WTC11 (cell line): Measurements from ENCODE around the gene ADAMTS2.

Experiments
- HMGA2 ChIP-seq: fragments of 250-450 bp; sonication (Bioruptor Pico); IDR thresholded peaks from 2 replicates; pipeline ENCODE4 v1.4.0; 2021; ENCODE audit warnings: mild to moderate bottlenecking, moderate library complexity
- NFE2L1 ChIP-seq: sonication (generic); formaldehyde crosslinking; IDR thresholded peaks from 2 replicates; pipeline ENCODE4 v1.8.1; 2023; ENCODE audit warnings: missing genetic modification reagents
- OVOL2 ChIP-seq: fragments of 250-450 bp; sonication (Bioruptor Pico); IDR thresholded peaks from 2 replicates; pipeline ENCODE4 v1.9.0; 2021; ENCODE audit warnings: mild to moderate bottlenecking, borderline replicate concordance
- RELA ChIP-seq: sonication (generic); formaldehyde crosslinking; IDR thresholded peaks from 2 replicates; pipeline ENCODE4 v1.8.1; 2022; ENCODE audit warnings: missing genetic modification reagents, mild to moderate bottlenecking, borderline replicate concordance
- ZNF121 ChIP-seq: sonication (generic); formaldehyde crosslinking; IDR thresholded peaks from 2 replicates; pipeline ENCODE4 v1.8.0; 2023; ENCODE audit warnings: missing genetic modification reagents
- TF ChIP-seq, protein P1 (sequence below): fragments of 200-600 bp; IDR thresholded peaks from 2 replicates; pipeline ENCODE4 v1.8.0; 2022; ENCODE audit warnings: antibody characterized with exemption
- TF ChIP-seq, protein P2 (sequence below): sonication (generic); formaldehyde crosslinking; IDR thresholded peaks from 2 replicates; pipeline ENCODE4 v1.8.1; 2023; ENCODE audit warnings: mild to moderate bottlenecking, missing genetic modification reagents, moderate library complexity
- TF ChIP-seq, protein P3 (sequence below): sonication (generic); formaldehyde crosslinking; IDR thresholded peaks from 2 replicates; pipeline ENCODE4 v1.8.0; 2023; ENCODE audit warnings: missing genetic modification reagents, mild to moderate bottlenecking, borderline replicate concordance
- TF ChIP-seq, protein P4 (sequence below): sonication (generic); formaldehyde crosslinking; IDR thresholded peaks from 2 replicates; pipeline ENCODE4 v1.8.0; 2022; ENCODE audit warnings: mild to moderate bottlenecking, missing genetic modification reagents

DNA sequence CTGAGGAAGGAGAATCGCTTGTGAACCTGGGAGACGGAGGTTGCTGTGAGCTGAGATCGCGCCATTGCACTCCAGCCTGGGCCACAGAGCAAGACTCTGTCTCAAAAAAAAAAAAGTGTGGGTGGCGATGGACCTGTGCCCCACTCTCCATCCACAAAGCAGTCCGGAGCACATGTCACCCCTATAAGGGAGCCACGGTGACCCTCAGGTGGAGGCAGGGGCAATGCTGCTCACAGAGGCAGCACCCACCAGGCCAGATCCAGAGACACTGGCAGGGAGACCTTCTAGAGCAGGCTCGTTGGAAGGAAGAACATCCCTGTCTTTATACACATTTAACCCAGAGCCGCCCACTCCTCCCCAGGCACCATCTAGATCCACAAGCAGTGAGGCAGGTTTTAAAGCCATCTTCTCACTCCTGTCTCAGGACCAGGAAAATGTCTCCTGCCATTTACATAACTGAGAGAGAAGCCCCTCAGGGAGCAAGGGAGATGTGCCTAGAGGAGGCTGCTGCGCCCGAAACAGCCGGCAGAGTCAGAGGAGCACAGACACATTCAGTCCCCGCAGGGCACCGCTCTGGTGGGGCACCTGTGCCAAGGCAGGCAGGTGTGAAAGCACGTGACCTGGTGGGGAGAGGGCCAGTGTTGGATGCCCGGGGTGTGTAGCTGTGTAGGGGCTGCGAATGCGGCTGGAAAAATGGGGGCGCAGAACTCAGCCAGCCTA lies 31.6 kb upstream of the ADAMTS2 start:
- no peak for TF ChIP-seq NFE2L1
- TF ChIP-seq, protein P1, sequence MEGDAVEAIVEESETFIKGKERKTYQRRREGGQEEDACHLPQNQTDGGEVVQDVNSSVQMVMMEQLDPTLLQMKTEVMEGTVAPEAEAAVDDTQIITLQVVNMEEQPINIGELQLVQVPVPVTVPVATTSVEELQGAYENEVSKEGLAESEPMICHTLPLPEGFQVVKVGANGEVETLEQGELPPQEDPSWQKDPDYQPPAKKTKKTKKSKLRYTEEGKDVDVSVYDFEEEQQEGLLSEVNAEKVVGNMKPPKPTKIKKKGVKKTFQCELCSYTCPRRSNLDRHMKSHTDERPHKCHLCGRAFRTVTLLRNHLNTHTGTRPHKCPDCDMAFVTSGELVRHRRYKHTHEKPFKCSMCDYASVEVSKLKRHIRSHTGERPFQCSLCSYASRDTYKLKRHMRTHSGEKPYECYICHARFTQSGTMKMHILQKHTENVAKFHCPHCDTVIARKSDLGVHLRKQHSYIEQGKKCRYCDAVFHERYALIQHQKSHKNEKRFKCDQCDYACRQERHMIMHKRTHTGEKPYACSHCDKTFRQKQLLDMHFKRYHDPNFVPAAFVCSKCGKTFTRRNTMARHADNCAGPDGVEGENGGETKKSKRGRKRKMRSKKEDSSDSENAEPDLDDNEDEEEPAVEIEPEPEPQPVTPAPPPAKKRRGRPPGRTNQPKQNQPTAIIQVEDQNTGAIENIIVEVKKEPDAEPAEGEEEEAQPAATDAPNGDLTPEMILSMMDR = no peak
- no peak for TF ChIP-seq OVOL2
- no peak for TF ChIP-seq RELA (CRISPR knock-in tag)
- TF ChIP-seq, protein P2, sequence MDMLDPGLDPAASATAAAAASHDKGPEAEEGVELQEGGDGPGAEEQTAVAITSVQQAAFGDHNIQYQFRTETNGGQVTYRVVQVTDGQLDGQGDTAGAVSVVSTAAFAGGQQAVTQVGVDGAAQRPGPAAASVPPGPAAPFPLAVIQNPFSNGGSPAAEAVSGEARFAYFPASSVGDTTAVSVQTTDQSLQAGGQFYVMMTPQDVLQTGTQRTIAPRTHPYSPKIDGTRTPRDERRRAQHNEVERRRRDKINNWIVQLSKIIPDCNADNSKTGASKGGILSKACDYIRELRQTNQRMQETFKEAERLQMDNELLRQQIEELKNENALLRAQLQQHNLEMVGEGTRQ (CRISPR knock-in tag) = no peak
- TF ChIP-seq HMGA2 = no peak
- no peak for TF ChIP-seq ZNF121 (CRISPR knock-in tag)
- TF ChIP-seq, protein P3, sequence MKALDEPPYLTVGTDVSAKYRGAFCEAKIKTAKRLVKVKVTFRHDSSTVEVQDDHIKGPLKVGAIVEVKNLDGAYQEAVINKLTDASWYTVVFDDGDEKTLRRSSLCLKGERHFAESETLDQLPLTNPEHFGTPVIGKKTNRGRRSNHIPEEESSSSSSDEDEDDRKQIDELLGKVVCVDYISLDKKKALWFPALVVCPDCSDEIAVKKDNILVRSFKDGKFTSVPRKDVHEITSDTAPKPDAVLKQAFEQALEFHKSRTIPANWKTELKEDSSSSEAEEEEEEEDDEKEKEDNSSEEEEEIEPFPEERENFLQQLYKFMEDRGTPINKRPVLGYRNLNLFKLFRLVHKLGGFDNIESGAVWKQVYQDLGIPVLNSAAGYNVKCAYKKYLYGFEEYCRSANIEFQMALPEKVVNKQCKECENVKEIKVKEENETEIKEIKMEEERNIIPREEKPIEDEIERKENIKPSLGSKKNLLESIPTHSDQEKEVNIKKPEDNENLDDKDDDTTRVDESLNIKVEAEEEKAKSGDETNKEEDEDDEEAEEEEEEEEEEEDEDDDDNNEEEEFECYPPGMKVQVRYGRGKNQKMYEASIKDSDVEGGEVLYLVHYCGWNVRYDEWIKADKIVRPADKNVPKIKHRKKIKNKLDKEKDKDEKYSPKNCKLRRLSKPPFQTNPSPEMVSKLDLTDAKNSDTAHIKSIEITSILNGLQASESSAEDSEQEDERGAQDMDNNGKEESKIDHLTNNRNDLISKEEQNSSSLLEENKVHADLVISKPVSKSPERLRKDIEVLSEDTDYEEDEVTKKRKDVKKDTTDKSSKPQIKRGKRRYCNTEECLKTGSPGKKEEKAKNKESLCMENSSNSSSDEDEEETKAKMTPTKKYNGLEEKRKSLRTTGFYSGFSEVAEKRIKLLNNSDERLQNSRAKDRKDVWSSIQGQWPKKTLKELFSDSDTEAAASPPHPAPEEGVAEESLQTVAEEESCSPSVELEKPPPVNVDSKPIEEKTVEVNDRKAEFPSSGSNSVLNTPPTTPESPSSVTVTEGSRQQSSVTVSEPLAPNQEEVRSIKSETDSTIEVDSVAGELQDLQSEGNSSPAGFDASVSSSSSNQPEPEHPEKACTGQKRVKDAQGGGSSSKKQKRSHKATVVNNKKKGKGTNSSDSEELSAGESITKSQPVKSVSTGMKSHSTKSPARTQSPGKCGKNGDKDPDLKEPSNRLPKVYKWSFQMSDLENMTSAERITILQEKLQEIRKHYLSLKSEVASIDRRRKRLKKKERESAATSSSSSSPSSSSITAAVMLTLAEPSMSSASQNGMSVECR (CRISPR knock-in tag) = no peak
- TF ChIP-seq, protein P4, sequence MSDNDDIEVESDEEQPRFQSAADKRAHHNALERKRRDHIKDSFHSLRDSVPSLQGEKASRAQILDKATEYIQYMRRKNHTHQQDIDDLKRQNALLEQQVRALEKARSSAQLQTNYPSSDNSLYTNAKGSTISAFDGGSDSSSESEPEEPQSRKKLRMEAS (CRISPR knock-in tag) = no peak
